T-helper 1 cell (primary cell): ENCODE measurements around the gene MEIOB.
"Not testable (repeated sequence)": the region's sequence is repeated elsewhere in the genome, so short reads cannot be mapped to it uniquely, and the experiment has no call there.

Source experiments
- DNase-seq, 5 donors: peaks; one replicate each; pipeline ENCODE4 v3.0.0-alpha.2; 2012 to 2020
- total RNA-seq, 4 donors: gene quantifications; one replicate each; lab custom pipeline; 2026; lab: John Stamatoyannopoulos, UW

MEIOB gene, protein sequence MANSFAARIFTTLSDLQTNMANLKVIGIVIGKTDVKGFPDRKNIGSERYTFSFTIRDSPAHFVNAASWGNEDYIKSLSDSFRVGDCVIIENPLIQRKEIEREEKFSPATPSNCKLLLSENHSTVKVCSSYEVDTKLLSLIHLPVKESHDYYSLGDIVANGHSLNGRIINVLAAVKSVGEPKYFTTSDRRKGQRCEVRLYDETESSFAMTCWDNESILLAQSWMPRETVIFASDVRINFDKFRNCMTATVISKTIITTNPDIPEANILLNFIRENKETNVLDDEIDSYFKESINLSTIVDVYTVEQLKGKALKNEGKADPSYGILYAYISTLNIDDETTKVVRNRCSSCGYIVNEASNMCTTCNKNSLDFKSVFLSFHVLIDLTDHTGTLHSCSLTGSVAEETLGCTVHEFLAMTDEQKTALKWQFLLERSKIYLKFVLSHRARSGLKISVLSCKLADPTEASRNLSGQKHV
- total RNA-seq, result 0 reads per million in 4 donors

DNA sequence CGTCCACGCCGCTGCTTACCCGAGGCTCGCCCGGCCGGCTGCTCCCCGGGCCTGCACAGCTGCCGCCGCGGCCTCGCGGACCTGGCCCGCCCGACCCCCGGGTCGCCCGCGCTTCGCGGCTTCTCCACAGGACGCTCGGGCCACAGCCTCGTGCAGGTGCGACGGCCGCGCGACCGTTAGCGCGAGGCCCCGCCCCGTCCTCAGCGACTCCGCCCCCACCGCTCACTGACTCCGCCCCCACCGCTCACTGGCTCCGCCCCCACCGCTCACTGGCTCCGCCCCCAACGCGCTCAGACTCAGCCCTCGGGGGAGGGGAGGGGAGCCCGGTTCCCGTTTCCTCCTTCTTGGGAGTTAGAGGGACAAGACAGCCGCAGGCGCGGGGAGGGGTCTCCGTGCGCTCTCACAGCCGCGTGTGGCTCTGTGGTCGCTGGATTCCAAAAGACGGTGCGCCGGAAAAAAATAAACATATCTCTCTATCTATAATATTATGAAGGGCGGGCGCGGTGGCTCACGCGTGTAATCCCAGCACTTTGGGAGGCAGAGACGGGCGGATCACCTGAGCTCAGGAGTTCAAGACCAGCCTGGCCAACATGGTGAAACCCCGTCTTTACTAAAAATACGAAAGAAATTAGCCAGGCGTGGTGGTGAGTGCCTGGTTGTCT lies at the start of gene MEIOB:
Gene MEIOB (minus strand): TSS at position 191 of the 662 bp plus-strand sequence. CDS start 3,989 bp downstream, outside the sequence.
- DNase-seq, result peak in 2 of 5 donors; percentile 13 to 19

DNA sequence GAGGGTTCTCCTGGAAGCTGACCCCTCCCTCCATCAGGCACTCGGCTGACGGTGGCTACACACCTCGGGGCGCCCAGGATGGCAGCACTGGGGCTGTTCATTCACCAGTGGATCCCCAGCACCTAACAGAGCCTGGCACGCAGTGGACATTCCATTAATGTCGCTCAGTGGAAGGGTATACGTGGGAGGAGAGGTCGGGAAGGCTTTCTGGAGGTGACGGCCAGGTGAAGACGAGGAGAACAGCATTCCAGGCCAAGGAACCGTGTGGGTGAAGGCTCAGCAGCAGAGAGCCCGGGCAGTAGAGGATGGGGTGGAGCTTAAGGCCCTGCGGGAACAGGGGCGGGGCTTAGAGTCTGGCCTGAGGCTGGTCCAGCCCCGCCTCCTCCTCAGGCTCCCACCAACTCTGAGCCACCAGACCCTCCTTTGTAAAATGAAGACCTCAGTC lies 48.8 kb upstream of the MEIOB start:
- DNase-seq, result peak in 1 of 5 donors; percentile 21

DNA sequence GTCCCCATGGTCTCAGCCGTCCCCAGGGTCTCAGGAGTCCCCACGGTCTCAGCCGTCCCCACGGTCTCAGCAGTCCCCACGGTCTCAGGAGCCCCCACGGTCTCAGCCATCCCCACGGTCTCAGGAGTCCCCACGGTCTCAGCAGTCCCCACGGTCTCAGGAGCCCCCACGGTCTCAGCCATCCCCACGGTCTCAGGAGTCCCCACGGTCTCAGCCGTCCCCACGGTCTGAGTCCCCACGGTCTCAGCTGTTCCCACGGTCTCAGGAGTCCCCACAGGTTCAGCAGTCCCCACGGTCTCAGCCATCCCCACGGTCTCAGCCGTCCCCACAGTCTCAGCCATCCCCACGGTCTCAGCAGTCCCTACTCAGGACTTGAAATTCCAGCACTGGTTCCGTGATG lies 48.2 kb upstream of the MEIOB start:
- DNase-seq, result not testable (repeated sequence)

DNA sequence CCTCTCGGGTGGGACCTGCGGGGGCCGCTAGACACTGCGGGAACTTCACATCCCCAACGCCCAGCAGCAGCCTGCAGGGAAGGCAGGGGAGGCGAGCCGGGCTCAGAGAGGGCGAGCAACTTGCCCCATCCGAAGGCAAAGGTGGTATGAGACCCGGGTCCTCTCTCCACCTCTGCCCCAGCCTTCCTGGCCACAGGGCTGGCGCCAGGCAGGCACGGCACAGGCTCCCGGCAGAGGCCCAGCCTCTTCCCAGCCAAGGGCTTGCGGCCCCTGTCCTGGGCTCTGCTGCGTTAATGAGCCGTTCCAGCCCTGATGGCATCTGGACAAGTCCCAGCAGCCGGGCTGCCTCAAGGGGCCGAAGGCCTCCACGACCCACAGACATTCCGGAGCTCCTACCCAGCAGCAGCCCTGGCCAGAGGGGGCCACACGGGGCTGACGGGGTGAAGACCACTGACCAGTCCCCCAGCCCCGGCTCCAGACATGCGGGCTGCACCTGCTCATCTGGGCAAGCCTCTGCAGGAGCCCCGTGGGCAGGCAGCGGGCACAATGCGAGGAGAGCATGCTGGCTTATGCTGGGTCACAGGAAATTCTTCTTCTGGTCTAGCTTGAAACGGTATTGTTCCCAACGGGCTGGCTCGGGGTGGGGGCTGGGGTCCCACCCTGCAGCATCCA lies 47.5 kb upstream of the MEIOB start:
- no peak for DNase-seq

DNA sequence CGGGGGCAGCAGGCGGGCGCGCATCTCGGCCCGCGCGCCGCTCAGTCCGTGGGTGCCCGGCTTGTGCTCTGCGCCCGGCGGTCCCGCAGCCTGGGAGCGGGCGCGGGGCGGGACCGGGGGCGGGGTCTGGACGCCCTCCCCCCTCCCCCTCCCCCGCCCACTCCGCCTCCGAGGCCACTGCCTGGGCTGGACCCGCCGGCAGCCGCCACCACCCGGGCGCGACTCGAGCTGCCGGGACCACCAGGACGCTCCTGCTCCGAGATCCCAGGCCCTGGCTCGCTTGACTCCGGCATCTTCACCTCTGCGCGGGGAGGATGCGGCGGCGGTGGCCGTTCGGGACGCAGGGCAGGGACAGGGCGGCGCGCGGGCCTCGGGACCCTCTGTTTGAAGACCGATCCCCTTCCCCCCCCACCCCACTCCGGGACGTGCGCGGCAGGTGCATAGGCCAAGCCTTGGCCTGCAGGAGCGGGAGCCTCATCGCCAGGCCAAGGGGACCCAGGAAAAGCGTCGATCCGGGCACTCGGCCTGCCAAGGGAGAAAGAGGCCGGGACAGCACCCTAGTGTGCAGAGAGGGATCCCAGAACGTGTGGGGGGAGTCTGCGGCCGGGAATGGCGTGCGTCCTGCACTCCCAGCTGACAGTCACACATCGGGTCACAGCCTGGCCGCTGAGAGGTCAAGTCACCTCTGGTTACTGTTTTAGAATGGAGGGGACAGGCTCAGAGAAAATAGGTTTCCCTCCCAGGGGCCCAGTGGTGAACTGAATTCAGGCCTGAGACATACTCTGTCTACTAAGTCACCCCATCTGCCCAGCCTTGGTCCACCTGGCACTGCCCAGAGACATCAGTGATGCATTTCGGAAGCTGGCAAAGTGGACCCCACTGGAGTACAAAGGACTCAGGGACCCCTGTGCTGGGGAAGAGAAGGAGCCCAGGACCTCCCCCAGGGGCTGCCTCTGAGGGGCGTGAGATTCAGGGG lies 46.7 kb upstream of the MEIOB start, which contains the start of gene HS3ST6:
Gene HS3ST6 (minus strand): TSS at position 65 of the 976 bp plus-strand sequence. CDS start 92 bp downstream, outside the sequence.
- no peak for DNase-seq

DNA sequence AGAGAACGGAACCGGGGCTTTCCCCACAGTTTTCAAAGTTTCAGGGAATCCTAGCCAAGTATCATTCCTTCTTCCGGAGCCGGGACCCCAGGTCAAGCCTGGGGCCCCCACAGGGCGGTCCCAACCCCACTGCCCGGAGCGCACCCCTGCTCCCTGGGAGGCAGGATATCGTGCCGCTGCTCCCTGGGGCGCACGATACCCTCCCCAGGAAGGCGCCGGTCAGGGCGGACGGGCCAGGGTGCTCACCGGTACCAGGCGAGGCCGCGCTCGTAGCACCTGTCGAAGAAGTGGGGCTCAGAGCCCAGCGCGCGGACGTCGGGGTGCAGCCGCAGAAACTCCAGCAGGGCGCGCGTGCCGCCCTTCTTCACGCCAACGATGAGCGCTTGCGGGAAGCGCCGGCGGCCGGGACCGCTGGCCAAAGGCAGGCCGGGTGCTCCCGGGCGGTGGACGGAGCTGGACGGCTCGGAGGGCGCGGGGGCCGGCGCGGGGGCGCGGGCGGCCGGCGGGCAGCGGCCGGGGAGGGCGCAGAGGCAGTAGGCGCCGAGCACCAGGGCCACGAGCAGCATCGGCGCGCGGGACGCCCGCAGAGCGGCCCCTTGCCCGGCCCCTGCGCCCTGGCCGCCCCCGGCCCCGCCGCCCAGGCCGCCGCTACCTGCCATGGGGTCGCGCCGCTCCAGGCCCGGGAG lies 45.8 kb upstream of the MEIOB start:
- no peak for DNase-seq

DNA sequence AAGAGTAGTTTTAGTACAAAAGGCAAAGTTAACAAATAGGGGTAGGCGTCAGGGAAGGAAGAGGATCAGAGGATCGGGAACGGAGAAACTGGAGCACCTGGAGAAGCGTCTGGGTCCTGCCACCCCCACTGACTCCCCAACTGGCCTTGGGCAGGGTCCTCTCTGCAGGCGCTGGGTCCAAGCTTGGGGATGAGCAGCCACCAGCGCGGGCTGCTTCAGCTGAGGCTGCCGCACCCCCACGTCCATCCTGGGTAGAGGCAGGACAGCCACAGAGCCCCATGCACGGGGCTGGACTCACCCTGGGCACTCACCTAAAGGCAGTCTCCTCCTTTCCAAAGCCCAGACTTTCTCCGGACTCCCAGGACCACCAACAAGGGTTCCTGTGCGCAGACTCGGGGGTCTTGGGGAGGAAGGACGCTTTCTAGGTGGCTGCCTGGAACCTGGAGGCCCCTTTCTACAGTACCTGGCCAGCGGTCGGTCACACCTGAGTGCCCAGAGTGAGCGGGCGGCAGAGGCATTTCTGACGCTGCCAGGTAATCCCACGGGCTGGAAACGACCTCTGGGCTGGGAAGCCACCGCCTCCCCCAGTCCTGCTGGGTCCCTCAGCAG lies 45.2 kb upstream of the MEIOB start:
- no peak for DNase-seq

DNA sequence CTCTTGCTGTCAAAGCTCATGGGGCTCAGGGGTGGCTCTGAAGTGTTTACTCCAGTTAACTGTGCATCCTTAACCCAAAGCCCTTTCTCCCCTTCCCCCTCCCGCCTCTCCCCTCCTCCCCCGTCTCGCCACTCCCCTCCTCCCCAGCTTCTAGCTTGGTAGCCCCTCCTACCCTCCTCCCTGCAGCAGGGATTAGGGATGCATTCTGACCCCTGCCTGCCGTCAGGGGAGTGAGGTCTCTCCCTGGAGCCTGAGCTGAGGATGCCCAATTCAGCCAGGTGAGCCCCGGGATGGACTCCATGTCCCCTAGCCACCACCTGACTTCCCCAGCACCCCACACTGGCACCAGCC lies 44.7 kb upstream of the MEIOB start:
- DNase-seq, result no peak

DNA sequence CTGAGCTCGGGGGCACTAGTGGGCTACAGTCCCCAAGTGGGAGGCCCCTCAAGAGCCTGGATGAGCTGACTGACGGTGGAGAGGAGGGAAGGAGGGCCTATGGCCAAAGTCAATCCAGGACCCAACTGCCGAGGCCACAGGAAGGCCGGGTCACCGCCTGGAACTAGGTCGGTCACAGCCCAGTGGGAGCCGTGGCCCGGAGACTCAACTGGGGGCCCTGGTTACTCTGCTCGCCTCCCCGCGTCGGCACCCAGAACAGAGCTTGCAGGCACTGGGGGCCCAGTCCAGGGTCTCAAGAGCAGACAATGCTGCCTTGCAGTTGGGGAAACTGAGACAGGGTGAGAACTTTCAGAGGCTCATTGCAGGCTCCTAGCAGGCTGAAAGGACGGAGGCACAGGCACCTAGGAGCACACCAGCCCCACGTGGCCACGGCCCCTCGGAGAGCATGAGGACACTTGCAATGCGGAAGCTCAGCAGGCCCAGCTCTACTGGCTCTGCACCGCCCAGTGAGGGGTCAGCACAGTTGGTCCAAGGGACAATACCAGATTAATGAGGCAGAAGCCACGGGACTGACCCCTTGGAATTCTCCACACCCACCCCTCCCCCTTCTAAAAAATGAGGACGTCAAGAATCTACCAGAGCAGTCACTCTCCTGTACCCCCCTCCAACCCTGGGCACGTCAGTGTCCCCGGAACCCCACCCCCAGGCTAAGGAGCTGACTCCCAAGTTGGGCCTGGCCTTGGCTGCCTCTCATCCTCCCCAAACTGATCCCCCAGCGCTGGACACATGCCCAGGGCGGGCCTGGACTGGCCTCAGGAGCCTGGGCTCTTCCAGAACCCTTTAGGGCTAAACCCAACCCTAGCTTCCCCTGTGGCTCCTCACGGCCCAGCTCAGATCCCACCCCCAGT lies 44.0 kb upstream of the MEIOB start:
- DNase-seq, result no peak

DNA sequence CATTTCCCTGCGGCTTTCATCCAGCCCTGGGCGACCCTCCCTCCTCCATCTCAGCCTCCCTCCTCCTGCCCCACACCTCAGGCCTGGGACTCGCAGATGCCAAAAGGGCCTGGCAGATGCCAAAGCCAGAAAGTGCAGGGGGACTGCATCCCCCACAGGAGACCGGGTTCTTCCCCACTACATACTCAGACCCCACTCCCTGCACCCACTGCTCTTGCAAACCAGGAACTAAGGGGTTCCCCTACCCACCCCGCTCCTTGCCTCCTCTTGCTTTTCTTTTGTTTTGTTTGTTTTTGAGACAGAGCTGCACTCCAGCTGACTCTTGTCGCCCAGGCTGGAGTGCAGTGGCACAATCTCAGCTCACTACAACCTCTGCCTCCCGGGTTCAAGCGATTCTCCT lies 43.0 kb upstream of the MEIOB start:
- no peak for DNase-seq

DNA sequence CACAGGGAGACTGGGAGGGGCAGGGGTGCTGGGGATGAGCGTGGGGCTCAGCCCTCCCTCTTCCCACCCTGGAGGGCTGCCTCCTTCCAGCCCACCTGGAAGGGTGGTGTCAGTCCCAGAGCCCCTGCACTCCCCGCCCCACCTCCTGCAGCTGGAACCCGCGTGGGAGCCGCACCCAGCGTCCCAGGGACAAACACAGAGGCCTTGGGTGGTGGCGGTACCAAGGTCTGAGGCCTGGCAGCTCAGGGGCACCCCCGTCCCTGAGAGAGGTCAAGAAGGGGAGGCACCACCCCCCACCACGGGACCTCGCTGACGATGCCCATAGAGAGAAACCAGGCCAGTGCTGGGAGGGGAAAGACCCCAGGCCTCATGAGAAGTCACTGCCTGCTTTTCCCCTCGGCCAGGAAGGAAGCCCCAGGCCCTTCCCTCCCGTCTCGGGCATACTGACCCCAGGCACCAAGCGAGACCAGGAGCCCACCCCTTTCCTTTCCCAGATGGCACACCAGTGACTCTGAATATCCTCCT lies 42.2 kb upstream of the MEIOB start:
- DNase-seq, result no peak

DNA sequence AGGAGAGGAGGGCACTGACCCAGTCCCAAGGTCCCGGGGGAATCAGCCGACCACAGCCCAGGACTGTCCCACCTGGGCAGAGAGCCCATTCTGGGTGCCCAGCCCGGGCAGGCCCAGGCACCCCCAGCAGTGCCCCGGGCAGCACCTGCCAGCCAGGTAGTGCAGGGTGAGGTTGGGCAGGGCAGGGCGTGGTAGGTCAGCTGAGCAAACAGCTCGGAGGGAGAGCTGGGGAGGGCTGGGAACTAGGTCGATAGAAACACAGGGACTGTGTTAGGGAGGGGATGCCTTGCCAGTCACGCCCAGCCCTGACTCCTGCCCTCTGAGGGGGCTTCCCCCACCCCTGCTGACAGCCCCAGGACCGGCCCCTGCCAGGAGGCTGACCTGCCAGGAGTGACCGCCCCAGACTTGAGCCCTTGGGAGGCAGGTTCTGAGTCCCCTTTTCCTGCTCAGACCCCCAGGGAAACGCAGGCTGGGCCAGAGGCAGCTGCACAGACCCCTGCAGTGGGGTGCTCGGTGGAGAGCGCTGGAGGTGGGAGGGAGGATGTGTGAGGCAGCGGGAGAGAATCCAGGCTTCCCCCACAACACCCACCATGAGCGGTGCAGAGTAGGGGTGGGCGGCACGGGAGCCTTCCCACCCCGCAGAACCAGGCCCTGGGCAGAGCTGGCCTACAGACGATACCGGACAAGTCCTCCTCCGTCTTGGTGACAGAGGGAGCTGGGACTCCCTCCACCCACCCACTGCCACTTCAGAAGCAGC lies 41.5 kb upstream of the MEIOB start:
- no peak for DNase-seq

DNA sequence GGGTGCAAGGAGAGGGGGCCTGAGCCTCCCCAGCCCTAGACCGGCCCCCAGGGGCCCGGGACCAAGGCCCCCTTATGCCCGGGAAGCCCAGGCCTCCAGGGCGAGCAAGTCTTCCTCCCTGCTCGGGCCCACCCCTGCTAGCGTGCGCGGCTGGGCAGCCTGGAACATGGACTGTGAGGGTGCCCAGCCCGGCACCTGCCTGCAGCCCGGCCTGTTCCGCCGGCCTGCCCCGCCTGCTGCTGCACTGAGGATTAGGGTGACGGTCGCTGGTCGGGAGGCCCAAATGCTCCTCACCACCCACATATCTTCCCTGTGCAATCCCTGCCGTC lies 40.2 kb upstream of the MEIOB start:
- DNase-seq, result no peak

DNA sequence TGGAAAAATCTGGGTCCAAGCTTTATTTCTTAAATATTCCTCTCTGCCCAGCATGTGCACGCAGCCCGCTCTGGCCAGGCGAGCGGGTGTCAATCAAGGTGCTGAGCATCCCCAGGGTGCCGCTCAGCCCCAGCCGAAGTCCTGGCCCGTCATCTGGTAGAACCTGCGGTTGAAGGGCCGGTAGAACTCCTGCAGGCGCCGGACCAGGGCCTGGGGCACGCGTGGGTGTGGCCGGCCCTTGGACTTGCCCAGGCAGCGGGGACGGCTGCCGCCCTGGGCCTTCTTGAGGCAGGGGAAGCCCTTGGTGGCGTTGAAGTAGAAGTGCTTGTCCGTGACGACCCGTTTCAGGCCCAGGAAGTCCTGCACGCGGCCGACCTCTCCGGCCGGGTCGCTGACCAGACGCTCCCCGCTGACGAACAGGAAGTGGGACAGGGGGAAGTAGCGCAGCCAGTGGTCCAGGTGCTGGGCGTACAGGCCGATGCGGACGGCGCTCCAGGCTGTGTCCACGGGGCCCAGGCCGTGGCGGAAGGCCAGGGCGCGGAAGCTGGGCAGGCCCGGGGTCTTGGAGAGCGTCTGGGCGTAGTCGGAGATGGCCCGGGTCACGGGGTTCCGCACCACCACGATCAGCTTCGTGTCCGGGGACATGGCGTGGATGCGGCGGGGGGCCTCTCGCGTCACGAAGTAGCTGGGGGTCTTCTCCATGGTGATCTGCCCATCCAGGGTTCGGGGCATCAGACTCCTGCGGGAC lies 39.7 kb upstream of the MEIOB start:
- DNase-seq, result no peak

DNA sequence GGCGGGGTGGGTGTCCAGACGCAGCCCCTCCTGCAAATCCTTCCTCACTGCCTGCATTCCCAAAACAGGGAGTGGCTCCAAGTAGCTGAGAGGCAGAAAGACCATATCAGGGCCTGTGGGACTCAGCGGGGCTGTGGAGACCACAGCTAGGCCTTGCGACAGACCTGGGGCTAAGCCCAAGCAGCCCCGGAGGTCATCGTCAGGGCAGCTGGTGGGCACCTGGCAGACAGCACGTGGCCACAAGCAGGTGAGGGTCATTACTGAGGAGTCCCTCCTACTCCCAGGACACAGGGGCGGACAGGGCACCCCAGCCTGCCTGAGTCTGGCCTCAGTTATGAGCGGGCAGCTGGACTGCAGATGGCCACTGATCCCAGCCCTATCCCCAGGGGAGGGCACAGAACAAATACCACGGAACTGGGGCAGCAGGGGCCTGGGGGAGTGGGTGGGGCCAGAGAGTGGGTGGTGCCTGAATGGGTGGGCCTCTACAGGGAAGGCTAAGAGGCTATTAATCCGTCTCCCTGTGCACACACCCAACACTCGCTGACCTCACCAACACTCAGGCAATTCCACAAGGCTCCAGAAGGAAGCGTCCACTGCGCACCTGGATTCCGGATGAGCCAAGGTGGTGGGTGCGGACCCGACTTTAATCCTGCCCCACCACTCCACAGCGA lies 37.7 kb upstream of the MEIOB start:
- DNase-seq, result no peak

DNA sequence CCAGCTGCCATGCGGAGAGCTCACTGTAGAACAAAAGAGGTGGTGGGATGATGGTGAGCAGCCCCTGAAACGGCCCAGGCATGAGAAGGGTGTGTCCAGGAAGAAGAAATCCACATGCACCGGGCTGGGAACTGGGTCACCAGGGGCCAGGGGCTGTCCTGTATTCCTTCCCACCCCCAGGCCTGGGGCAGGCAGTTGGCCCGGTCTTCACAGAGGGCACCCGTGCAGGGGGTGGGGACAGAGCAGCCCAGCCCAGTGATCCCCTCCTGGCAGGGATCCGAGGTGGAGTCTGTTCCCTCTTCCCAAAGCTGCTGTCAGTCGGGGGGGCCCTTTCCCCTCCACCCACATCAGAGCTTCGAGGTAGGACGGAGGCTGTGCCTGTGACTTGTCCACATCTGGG lies 37.0 kb upstream of the MEIOB start:
- no peak for DNase-seq

DNA sequence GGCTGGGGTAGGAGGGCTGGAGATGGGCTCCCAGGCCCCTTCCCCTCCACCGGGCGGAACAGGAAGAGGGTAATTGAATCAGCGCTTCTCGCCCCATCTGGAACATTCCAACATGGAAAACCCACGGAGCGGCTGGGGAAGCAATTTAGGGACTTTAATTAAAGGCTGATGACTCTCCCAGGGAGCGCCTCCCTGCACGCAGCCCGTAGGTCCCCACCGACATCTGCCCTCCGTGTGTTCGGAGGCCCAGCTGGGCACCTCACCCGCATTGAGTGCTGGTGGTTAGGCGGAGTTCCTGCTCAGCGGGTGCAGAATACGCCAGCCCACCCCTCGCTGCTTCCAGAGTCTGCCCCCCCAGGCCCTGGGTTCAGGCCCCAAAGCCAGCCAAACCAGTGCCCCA lies 36.2 kb upstream of the MEIOB start:
- no peak for DNase-seq
